GM12801 (cell line): ENCODE results near the gene MCF2L.

ENCODE experiments used
- CTCF ChIP-seq: IDR thresholded peaks from one replicate; pipeline ENCODE4 v1.5.1; 2011; ENCODE audit warnings: control low read depth; ENCODE audit not compliant: insufficient read length; ENCODE audit errors: extremely low read depth

Gene MCF2L

GRCh38 chr13:112980434-112980833, 11.4 kb downstream of the MCF2L start:
- TF ChIP-seq CTCF, result no peak

- TF ChIP-seq CTCF, result no peak
Observed at GRCh38 chr13:112981451-112981850, 12.4 kb downstream of the MCF2L start.

- TF ChIP-seq CTCF, result no peak
Observed at GRCh38 chr13:112982281-112983041, 13.4 kb downstream of the MCF2L start.

DNA sequence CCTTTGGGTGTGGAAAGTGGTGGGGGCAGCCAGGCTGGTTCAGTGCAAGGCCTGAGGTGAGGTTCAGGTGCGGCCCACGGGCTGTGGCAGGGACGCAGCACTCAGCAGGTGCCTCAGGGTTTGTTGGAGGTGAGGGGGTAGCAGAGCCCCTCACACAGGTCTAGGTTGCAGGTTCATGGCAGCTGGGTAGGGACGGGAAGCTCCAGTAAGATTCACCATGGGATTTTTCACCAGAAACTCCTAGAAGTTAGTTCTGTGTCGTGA, 14.0 kb downstream of the MCF2L start:
- TF ChIP-seq CTCF, result no peak

GRCh38 chr13:112983428-112984196, 14.6 kb downstream of the MCF2L start:
- no peak for TF ChIP-seq CTCF

- no peak for TF ChIP-seq CTCF
Observed at GRCh38 chr13:112984501-112984900, 15.5 kb downstream of the MCF2L start.

- TF ChIP-seq CTCF, result no peak
Observed at GRCh38 chr13:112984954-112985802, 16.2 kb downstream of the MCF2L start.
